ENCODE results near the gene NUP98.

Gene NUP98

GRCh38 chr11:3735827-3736226, 61.5 kb downstream of the NUP98 start:
- no peak for TF ChIP-seq CTCF (IDR thresholded peaks at IDR 0.05; ENCODE audit: insufficient read depth, missing control alignments)
- DNase-seq (ENCODE audit: insufficient read length, low spot score), result no peak
- no peak for FAIRE-seq

DNA sequence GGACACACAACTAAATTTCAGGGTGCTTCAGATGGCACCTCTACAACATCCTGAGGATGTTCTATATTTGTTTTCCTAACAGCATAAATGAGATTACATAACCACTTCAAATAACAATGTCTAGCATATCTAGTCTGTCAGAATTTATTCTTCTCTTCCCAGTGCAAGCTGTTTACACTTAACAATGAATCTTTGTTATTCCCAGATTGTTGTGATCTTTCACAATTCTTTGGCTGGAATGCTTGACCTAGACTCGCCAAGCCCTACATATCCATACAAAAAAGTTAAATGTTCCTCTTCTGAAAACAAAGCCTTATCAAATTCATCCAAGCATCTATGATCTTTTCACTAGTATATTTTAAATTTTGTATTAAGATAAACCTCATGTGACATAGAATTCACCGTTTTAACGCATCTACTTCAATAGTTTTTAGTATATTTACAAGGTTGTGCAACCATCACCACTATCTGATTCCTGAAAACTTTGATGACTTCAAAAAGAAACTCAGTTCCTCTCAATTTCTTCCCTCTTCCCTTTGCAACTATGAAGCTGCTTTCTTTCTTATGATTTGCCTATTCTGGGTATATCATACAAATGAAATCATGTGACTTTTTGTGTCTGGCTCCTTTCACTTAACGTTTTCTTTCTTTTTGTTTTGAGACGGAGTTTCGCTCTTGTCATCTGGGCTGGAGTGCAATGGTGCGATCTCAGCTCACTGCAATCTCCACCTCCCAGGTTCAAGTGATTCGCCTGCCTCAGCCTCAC, 64.5 kb downstream of the NUP98 start:
- DNase-seq (ENCODE audit: insufficient read length, low spot score), result no peak
- no peak for FAIRE-seq
- no peak for TF ChIP-seq CTCF (IDR thresholded peaks at IDR 0.05; ENCODE audit: insufficient read depth, missing control alignments)

DNA sequence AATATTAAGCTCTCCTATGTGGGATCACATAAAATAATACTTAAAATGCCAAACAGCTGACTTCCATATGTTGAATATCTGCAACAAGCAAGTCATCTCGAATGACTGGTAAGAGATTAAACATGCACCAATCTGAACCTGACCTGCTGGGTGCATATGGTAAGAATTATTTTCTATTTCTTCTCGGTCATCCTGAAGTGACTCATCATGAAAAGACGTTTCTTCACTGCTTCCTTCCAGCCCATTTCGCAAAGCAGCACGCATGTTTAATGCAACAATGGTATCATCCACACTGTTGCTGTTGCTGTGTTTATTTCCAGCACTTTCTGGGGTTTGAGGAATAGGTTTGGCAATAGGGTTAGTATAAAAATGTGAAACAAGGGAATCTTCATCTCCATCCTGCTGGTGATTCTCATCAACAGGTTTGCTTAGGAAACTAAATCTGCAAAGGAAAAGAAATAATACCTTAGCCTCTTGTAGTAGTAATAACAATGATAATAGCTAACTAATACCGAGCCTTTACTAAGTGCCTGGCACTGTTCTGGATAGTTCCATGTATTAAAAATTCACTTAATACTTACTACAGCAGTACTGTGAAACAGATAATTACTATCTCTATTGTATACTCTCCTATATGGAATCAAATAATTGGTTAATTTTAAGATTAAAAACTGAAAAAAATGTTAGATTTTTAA, 74.2 kb downstream of the NUP98 start:
- DNase-seq (ENCODE audit: insufficient read length, low spot score), result no peak
- no peak for TF ChIP-seq CTCF (IDR thresholded peaks at IDR 0.05; ENCODE audit: insufficient read depth, missing control alignments)
- no peak for FAIRE-seq

GRCh38 chr11:3722100-3722499, 75.3 kb downstream of the NUP98 start:
- DNase-seq (ENCODE audit: insufficient read length, low spot score) (no peak), FAIRE-seq (no peak)
- TF ChIP-seq CTCF (IDR thresholded peaks at IDR 0.05; ENCODE audit: insufficient read depth, missing control alignments), result no peak

- DNase-seq (ENCODE audit: insufficient read length, low spot score) (no peak), FAIRE-seq (no peak)
- TF ChIP-seq CTCF (IDR thresholded peaks at IDR 0.05; ENCODE audit: insufficient read depth, missing control alignments), result no peak
Measured at GRCh38 chr11:3720997-3721396, 76.4 kb downstream of the NUP98 start.

- TF ChIP-seq CTCF (IDR thresholded peaks at IDR 0.05; ENCODE audit: insufficient read depth, missing control alignments), result no peak
- DNase-seq (ENCODE audit: insufficient read length, low spot score) (no peak), FAIRE-seq (no peak)
Measured at GRCh38 chr11:3712274-3712673, 85.1 kb downstream of the NUP98 start.
